Astrocyte of the spinal cord (primary cell): Measurements from ENCODE around the gene SLX4IP.

Experiments
- DNase-seq: peaks from one replicate; pipeline ENCODE4 v3.0.0; 2011; ENCODE audit warnings: low read depth, low spot score
- H3K4me3 ChIP-seq: 2 replicates; pipeline ENCODE4 v1.5.1; 2011; ENCODE audit warnings: low read depth, mild to moderate bottlenecking, low read length, moderate library complexity
- CTCF ChIP-seq: IDR thresholded peaks from 2 replicates; pipeline ENCODE4 v1.5.1; 2012; ENCODE audit warnings: low read depth, mild to moderate bottlenecking, low read length, inconsistent platforms
- in situ Hi-C: cut with HindIII; loops from 2 replicates; pipeline ENCODE4 v1.10.0; 2017; ENCODE audit warnings: low sequenced_read_pairs

SLX4IP gene

GRCh38 chr20:10550204-10551118 lies 115.4 kb downstream of the SLX4IP start:
- in situ Hi-C loops: no loop called here
- H3K4me3 ChIP-seq: no peak overlapping the region
- DNase-seq: no peak
- no peak for TF ChIP-seq CTCF

GRCh38 chr20:10551732-10552724 lies 116.9 kb downstream of the SLX4IP start:
- no peak overlapping the region for H3K4me3 ChIP-seq
- TF ChIP-seq CTCF: no peak
- in situ Hi-C loops: no loop called here
- DNase-seq: peak; percentile 19

GRCh38 chr20:10553326-10553984 lies 118.3 kb downstream of the SLX4IP start:
- H3K4me3 ChIP-seq: no peak overlapping the region
- in situ Hi-C loops: no loop called here
- peak; percentile 78 for TF ChIP-seq CTCF
- DNase-seq: peak; percentile 86

- in situ Hi-C loops: no loop called here
- no peak for TF ChIP-seq CTCF
- no peak overlapping the region for H3K4me3 ChIP-seq
- DNase-seq: no peak
These were observed 119.2 kb downstream of the SLX4IP start for GRCh38 chr20:10554285-10554684.

DNA sequence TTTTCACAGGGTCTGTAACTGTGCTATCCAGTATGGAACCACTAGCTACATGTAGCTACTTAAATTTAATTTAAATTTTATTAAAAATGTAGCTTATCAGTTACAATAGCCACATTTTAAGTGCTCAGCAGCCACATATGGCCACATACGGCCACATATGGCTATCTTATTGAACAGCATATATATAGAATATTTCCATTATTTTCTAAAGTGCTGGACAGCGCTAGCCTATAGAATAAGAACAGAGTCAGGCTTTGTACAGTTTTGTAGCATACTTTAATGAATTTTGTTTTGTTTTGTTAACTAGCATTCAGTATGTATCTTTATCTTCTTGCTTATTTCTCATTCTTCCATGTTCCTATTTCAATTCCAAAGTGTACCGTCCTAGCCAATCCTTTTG lies 120.3 kb downstream of the SLX4IP start:
- in situ Hi-C loops: no loop called here

More for the DNA sequence above, 120.3 kb downstream of the SLX4IP start:
- no peak overlapping the region for H3K4me3 ChIP-seq
- DNase-seq: no peak
- no peak for TF ChIP-seq CTCF
